Activated T-cell treated with anti-CD3 and anti-CD28 coated beads for 48 hours (primary cell): ENCODE measurements around the gene MAP4K5.

Source experiments
- DNase-seq: peaks from one replicate; pipeline ENCODE4 v3.0.0-alpha.2; 2020; ENCODE audit warnings: low read depth

Gene MAP4K5

GRCh38 chr14:50399251-50400032, 132.9 kb downstream of the MAP4K5 start:
- no peak for DNase-seq

DNA sequence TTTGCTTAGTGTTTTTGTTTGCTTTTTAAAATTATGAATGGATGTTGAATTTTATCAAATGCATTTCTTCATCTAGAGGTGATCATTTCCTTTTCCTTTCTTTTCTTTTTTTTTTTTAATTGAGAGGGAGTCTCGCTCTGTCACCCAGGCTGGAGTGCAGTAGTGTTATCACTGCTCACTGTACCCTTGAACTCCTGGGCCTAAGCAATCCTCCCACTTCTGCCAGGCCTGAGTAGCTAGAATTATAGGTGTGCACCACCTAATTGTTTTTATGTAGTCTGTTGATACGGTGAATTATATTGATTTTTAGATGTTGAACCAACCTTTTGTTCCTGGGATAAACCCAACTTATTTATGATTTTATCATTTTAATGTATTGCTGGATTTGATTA, 134.2 kb downstream of the MAP4K5 start:
- no peak for DNase-seq

- DNase-seq: no peak
Observed at GRCh38 chr14:50397390-50398188, 134.8 kb downstream of the MAP4K5 start.

DNA sequence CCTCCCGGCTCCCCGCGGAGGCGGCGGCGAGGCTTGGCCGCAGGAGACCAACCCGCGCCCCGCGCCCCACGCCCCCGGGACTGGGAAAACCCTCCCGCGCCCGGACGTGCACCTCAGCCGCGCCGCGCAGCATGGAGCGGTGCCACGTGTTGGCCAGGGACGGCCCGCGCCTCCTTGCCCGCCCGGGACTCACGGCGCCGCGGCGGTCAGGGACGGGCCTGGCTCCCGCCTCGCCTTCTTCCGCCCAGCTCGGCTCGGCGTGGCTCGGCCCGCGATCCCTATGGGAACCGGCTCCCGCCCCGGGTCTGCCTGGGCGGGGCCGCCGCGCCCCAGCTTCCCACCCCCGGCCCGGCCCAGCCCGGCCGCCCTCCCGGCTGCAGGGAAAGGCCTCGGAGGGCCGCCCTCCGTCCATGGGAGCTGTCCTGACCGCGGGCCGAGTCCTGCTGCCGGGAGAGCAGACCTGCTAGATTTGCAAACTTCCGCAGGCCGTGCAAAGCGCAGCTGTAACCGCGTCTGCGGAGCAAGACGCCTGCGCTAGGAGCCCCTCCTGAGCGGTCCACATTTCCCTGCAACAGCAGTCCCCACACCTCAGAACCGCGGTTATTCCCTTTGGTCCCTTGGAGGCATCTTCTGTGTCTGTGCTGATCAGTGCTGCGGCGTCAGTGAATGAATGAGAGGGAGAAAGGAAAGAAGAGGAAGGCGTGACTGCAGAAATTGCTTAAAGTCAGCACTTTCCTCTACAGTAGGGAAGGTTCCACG, 135.6 kb downstream of the MAP4K5 start, which contains the start of gene CDKL1:
CDKL1 (minus strand) TSS at position 251 of the 759 bp plus-strand sequence. CDS start 1,013 bp downstream, outside the sequence.
- DNase-seq: peak; percentile 48

DNA sequence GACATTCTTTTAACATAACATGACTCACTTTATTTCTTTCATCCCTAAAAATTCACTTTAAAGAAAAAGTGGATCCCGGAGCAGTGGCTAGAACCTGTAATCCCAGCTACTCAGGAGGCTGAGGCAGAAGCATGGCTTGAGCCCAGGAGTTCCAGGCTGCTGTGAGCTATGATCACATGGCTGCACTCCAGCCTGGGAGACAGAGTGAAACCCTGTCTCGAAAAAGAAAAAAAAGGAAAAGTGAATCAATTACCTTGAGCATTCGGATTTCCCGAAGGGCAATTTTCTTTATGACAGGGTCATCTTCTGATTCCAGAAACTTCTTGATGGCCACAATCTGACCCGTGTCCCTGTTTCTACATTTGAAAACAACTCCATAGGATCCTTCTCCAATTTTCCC, 136.9 kb downstream of the MAP4K5 start:
- DNase-seq: no peak

DNA sequence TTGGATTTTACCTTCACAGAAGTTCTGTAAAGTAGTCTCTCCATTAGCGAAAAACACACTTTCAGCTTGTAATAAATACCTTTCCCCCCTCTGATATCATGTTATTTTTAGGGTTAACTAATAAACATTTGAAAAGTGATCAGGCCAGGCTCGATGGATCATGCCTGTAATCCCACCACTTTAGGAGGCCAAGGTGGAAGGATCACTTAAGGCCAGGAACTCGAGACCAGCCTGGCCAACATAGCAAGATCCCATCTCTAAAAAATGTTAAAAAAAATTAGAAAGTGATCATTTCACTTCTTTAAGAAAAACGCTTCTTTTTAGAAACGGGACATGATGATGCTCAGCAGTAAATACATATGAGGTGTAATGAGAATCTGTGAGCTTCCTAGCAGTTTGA, 137.7 kb downstream of the MAP4K5 start:
- no peak for DNase-seq

GRCh38 chr14:50389668-50390441, 142.5 kb downstream of the MAP4K5 start:
- no peak for DNase-seq

DNA sequence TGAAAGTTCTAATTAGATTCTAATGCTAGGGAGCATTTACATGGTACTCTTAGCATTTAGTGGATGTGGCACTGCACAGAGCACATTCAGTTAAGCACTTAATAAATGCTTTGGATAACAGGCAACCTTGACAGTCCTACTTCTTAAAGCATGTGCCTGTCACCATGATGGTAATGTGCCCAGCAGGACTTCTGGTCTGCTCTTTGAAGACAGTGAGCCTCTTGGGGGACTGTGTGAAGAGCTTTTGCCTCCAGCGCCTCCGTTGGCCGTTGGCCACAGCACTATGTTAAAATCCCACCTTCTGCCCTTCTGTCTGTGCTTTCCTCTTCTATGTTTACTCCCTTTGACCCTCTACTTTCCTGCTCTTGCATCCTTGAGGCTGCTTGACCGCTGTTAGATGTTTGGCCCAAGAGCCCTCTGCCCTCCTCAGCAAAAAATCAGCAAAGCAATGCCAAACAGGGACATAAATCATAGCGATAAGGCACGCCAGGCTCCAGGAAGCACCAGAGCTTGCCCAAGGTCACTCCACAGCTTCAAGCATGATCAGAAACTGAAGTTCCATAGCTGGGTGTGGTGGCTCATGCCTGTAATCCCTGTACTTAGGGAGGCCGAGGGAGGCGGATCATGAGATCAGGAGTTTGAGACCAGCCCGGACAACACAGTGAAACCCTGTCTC, 144.0 kb downstream of the MAP4K5 start:
- DNase-seq: no peak

- no peak for DNase-seq
Observed at GRCh38 chr14:50387548-50387947, 144.8 kb downstream of the MAP4K5 start.

GRCh38 chr14:50383618-50384225, 148.6 kb downstream of the MAP4K5 start:
- no peak for DNase-seq

DNA sequence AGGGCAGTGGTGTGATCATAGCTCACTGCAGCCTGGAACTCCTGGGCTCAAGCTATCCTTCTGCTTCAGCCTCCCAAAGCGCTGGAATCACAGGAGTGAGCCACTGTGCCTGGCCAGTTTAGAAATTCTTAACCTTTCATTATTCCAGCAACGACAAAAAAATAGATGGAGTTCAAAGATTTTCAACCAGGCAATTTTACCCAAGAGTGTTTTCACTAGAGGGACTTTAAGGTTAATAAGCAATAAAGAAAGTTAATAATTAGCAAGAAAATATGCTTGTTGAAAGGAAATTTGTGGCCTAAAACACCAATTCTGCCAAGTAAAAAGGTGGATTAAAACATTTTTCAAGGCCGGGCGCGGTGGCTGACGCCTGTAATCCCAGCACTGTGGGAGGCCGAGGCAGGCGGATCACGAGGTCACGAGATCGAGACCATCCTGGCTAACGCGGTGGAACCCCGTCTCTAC, 150.5 kb downstream of the MAP4K5 start:
- DNase-seq: no peak

DNA sequence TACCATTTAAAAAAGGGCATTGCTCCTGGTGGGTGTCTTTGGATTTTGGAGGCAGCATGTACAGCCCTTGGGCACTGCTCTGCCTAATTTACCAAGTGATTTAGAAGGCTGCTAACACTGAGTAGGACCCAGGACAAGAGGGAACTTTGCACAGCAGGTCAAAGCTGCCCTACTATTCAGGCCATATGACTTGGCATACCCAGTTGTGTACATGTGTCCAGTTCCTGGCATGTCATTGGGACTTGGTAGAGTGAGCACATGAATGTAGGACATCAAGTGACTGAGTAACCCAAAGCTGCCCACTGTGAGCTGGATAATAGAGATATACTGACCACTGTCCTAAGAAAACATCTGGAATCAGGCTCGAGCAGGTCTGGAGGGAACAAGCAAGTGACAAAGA, 151.4 kb downstream of the MAP4K5 start:
- DNase-seq: no peak

GRCh38 chr14:50380455-50380854, 151.9 kb downstream of the MAP4K5 start:
- no peak for DNase-seq

GRCh38 chr14:50379563-50379962, 152.8 kb downstream of the MAP4K5 start:
- no peak for DNase-seq

DNA sequence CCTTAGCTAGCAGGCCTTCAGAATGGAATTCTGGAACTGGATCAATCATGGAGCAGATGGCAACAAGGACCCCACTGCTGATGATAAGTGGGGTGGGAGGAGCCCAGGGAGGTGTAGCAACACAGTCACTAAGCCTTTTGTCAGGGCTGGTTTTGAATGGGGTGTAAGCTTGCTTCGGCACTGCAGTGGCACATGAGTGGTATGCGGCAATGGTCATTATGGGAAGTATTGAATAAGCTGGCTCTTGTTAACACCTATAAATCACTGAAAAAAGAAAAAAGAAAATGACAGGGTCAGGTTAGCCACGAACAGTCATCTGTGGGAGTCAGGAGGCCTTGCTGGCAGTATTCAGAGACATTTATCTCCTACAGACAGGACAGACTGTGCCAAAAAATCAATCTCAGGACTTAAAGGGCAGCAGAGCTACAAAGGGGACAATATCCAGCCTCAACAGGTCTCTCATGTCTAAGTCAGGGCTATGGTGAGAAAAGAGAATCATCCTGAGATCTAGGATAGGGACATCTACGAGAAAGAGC, 154.8 kb downstream of the MAP4K5 start:
- no peak for DNase-seq

DNA sequence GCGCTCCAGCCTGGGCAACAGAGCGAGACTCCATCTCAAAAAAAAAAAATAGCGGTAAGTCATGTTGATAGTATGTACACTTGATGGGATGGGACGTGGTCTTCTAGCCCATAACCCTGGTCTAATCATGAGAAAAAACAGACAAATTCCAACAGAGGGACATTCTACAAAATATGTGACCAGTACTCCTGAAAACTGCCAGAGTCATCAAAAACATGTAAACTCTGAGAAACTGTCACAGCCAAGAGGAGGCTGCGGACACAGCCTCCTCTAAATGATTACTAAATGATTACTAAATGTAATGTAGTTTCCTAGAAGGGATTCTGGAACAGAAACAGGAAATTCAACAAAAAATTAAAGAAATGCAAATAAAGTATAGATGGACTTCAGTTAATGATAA, 156.6 kb downstream of the MAP4K5 start:
- DNase-seq: no peak

DNA sequence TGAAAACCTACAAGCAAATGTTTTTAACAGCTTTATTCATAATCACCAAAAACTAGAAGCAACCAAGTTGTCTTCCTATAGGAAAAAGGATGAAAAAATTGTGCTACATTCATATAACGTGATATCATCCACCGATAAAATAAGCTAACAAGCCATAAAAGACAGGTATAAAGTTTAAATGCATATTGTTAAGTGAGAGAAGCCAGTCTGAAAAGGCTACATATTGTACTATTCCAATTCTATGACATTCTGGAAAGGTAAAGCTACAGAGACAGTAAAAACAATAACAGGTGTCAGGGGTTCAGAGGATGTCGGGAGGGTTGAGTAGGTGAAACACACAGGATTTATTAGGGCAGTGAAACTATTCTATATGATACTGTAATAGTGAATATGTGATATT, 158.4 kb downstream of the MAP4K5 start:
- no peak for DNase-seq

- no peak for DNase-seq
Observed at GRCh38 chr14:50371546-50371945, 160.8 kb downstream of the MAP4K5 start.
